OCI-LY7 (cell line): ENCODE data around the gene DUSP16. TPM values are rescaled to one million over a fixed set of nuclear protein-coding genes. Genes with fewer than 3 reads are reported as not detected.

Experiments
- BruUV-seq: library from RNA; stranded (reverse); fragments of 400-500 nt; replicated peaks from 2 replicates; lab custom pipeline; 2021; lab: Mats Ljungman, UMichigan
- CTCF ChIA-PET: fragments of 300-600 bp; sonication (Branson Sonifier 250); formaldehyde crosslinking; loops from one replicate; lab custom pipeline; 2022; ENCODE audit warnings: antibody characterized with exemption; ENCODE audit not compliant: unreplicated experiment; lab: Charles Lee
- POLR2A ChIA-PET: fragments of 300-600 bp; sonication (Branson Sonifier 250); formaldehyde crosslinking; loops from one replicate; lab custom pipeline; 2022; ENCODE audit warnings: antibody characterized with exemption; lab: Charles Lee
- DNase-seq: peaks from one replicate; pipeline ENCODE4 v3.0.0-alpha.2; 2015; ENCODE audit warnings: low spot score
- H2AFZ ChIP-seq: fragments of 200-600 bp; sonication (generic), shearing (Covaris generic); 2 replicates; pipeline ENCODE4 v1.6.1; 2014; ENCODE audit warnings: mild to moderate bottlenecking, antibody characterized with exemption, low read length, moderate library complexity
- H3K27ac ChIP-seq: fragments of 200-600 bp; sonication (generic); 2 replicates; pipeline ENCODE4 v1.5.1; 2014; ENCODE audit warnings: mixed run types, low read depth, mild to moderate bottlenecking, moderate library complexity, low read length, inconsistent platforms; ENCODE audit not compliant: poor library complexity, severe bottlenecking
- H3K36me3 ChIP-seq: fragments of 200-600 bp; sonication (generic); 2 replicates; pipeline ENCODE4 v1.6.1; 2014; ENCODE audit warnings: mild to moderate bottlenecking, antibody characterized with exemption, low read length, moderate library complexity, mixed read lengths; ENCODE audit not compliant: insufficient read depth
- H3K4me1 ChIP-seq: fragments of 200-600 bp; sonication (generic); 2 replicates; pipeline ENCODE4 v1.5.1; 2014; ENCODE audit warnings: mild to moderate bottlenecking, low read length; ENCODE audit not compliant: insufficient read depth, poor library complexity, severe bottlenecking
- H3K4me2 ChIP-seq: fragments of 200-600 bp; sonication (generic); 2 replicates; pipeline ENCODE4 v1.6.1; 2014; ENCODE audit warnings: mild to moderate bottlenecking, low read length
- H3K4me3 ChIP-seq: fragments of 200-600 bp; sonication (generic); 2 replicates; pipeline ENCODE4 v1.5.1; 2014; ENCODE audit warnings: mild to moderate bottlenecking, low read depth, low read length; ENCODE audit not compliant: poor library complexity, severe bottlenecking
- H3K79me2 ChIP-seq: fragments of 200-600 bp; sonication (generic); 2 replicates; pipeline ENCODE4 v1.6.1; 2016; ENCODE audit warnings: low read depth, mild to moderate bottlenecking, low read length, moderate library complexity, mixed read lengths; ENCODE audit not compliant: insufficient read depth
- H3K9me2 ChIP-seq: fragments of 200-600 bp; sonication (generic); 2 replicates; pipeline ENCODE4 v1.6.1; 2016; ENCODE audit warnings: mild to moderate bottlenecking, low read length, mixed read lengths; ENCODE audit not compliant: insufficient read depth
- H3K9me3 ChIP-seq: fragments of 200-600 bp; sonication (generic); 2 replicates; pipeline ENCODE4 v1.6.1; 2014; ENCODE audit warnings: mild to moderate bottlenecking, mixed run types, low read length, mixed read lengths
- H4K20me1 ChIP-seq: fragments of 200-600 bp; sonication (generic); 2 replicates; pipeline ENCODE4 v1.6.1; 2014; ENCODE audit warnings: mild to moderate bottlenecking, antibody characterized with exemption, low read length, moderate library complexity, mixed read lengths; ENCODE audit not compliant: insufficient read depth
- CTCF ChIP-seq: fragments of 200-600 bp; sonication (generic); conservative IDR thresholded peaks from 2 replicates; pipeline ENCODE4 v1.5.1; 2014; ENCODE audit warnings: mild to moderate bottlenecking, antibody characterized with exemption, low read length, moderate library complexity, mixed read lengths
- EZH2phosphoT487 ChIP-seq: fragments of 200-600 bp; sonication (generic); IDR thresholded peaks from 2 replicates; pipeline ENCODE4 v1.6.1; 2018; ENCODE audit warnings: low read depth, borderline replicate concordance, mild to moderate bottlenecking, mixed run types, antibody characterized with exemption, low read length, moderate library complexity, mixed read lengths
- intact Hi-C: fragments of 100-400 bp; cut with micrococcal nuclease; formaldehyde crosslinking; loops from one replicate; pipeline ENCODE4 v1.10.0; 2022; ENCODE audit not compliant: unreplicated experiment
- total RNA-seq, 2 experiments: library from RNA; depleted of rRNA in 1 of 2; stranded (reverse); fragments of >200 nt in 1 of 2; shearing (Covaris generic) in 1 of 2; gene quantifications; 2 replicates each; pipeline ENCODE4 v1.2.3, GENCODE V29; 2014 to 2022

DUSP16 gene
- total RNA-seq, 2 experiments from 2014 or later = 2.8 to 11.8 TPM

- Histone ChIP-seq H3K27ac (no peak overlapping the region), H3K9me3 (no peaks in the 10 kb centered on the region), H3K36me3 (peaks cover 6% of the 10 kb centered on the region; the same call in 1 of the 2 replicates), H3K4me3 (no peak overlapping the region), H3K4me1 (no peaks in the 10 kb centered on the region), H4K20me1 (no peaks in the 10 kb centered on the region), H3K79me2 (no peaks in the 10 kb centered on the region), H2AFZ (no peak overlapping the region), H3K9me2 (no peaks in the 10 kb centered on the region), H3K4me2 (no peak overlapping the region)
- ChIA-PET POLR2A (interaction anchor here (0.6 to 2.3 kb wide), 9 partner anchors 9 to 390 kb away, joined by 3 to 8 read pairs (median 4); no protein-coding TSS in a partner anchor), CTCF (no interaction called here)
- no peak for DNase-seq
- BruUV-seq = no TSS peak
- intact Hi-C loops = no loop called here
- no peak for TF ChIP-seq CTCF
- no peak for TF ChIP-seq EZH2phosphoT487
Measured at GRCh38 chr12:12465522-12465921, 97.1 kb downstream of the DUSP16 start.

GRCh38 chr12:12461923-12462315, 100.7 kb downstream of the DUSP16 start:
- H3K36me3 ChIP-seq = no peaks in the 10 kb centered on the region
- H3K4me2 ChIP-seq = no peak overlapping the region
- no peaks in the 10 kb centered on the region for H3K9me2 ChIP-seq
- H4K20me1 ChIP-seq = no peaks in the 10 kb centered on the region
- no peak overlapping the region for H3K4me3 ChIP-seq
- no TSS peak for BruUV-seq
- TF ChIP-seq CTCF = no peak
- TF ChIP-seq EZH2phosphoT487 = no peak
- no peaks in the 10 kb centered on the region for H3K79me2 ChIP-seq
- intact Hi-C loops = no loop called here
- no peaks in the 10 kb centered on the region for H3K9me3 ChIP-seq
- H2AFZ ChIP-seq = no peak overlapping the region
- no peaks in the 10 kb centered on the region for H3K4me1 ChIP-seq
- POLR2A ChIA-PET = interaction anchor here (0.7 to 1.2 kb wide), 2 partner anchors 61 to 96 kb away, joined by 3 to 4 read pairs; no protein-coding TSS in a partner anchor
- H3K27ac ChIP-seq = no peak overlapping the region
- no peak for DNase-seq
- CTCF ChIA-PET = no interaction called here
